HepG2 (cell line): Measurements from ENCODE around the gene GATM. TPM values are rescaled to one million over a fixed set of nuclear protein-coding genes. Genes with fewer than 3 reads are reported as not detected.

Experiments used
- ATM ChIP-seq: fragments of 450-650 bp; IDR thresholded peaks from 2 replicates; pipeline ENCODE4 v1.7.1; 2017; ENCODE audit warnings: mild to moderate bottlenecking, borderline replicate concordance
- FOXJ3 ChIP-seq: sonication (generic); formaldehyde crosslinking; IDR thresholded peaks from 2 replicates; pipeline ENCODE4 v1.4.0; 2020; ENCODE audit warnings: missing genetic modification reagents, mild to moderate bottlenecking, borderline replicate concordance
- KAT8 ChIP-seq: IDR thresholded peaks from 2 replicates; pipeline ENCODE4 v1.6.1; 2016; ENCODE audit warnings: missing genetic modification reagents, missing compliant biosample characterization
- PCBP1 ChIP-seq: fragments of 200-400 bp; formaldehyde crosslinking; IDR thresholded peaks from 2 replicates; pipeline ENCODE4 v1.6.1; 2017; ENCODE audit warnings: mild to moderate bottlenecking, low read depth, low read length, borderline replicate concordance
- PRMT3 ChIP-seq: sonication (generic); formaldehyde crosslinking; IDR thresholded peaks from 2 replicates; pipeline ENCODE4 v1.8.1; 2022; ENCODE audit warnings: low read depth, mild to moderate bottlenecking, moderate library complexity, missing genetic modification reagents, borderline replicate concordance
- TEAD3 ChIP-seq: optimal IDR thresholded peaks from 2 replicates; pipeline ENCODE3; 2016; ENCODE audit warnings: borderline replicate concordance
- ZEB1 ChIP-seq: IDR thresholded peaks from 2 replicates; pipeline ENCODE4 v1.6.1; 2012; ENCODE audit warnings: mild to moderate bottlenecking, low read depth, inconsistent platforms; ENCODE audit not compliant: insufficient replicate concordance
- ZNF460 ChIP-seq: sonication (generic); formaldehyde crosslinking; IDR thresholded peaks from 2 replicates; pipeline ENCODE4 v1.5.1; 2020; ENCODE audit warnings: missing genetic modification reagents, mild to moderate bottlenecking, borderline replicate concordance
- ZNF569 ChIP-seq: sonication (generic); formaldehyde crosslinking; IDR thresholded peaks from 2 replicates; pipeline ENCODE4 v1.5.0; 2020; ENCODE audit warnings: mild to moderate bottlenecking, missing genetic modification reagents, moderate library complexity, borderline replicate concordance
- ZSCAN21 ChIP-seq: sonication (generic); formaldehyde crosslinking; IDR thresholded peaks from 2 replicates; pipeline ENCODE4 v1.8.0; 2022; ENCODE audit warnings: mild to moderate bottlenecking, missing genetic modification reagents, moderate library complexity, borderline replicate concordance
- polyA plus RNA-seq, 8 experiments: library from polyadenylated mRNA; depleted of rRNA in 3 of 8; stranded (reverse) in 7 of 8; unstranded in 1 of 8; fragments of >200 nt; fragmentation: Illumina TruSeq in 4 of 8; extraction: Trizol in 4 of 8; gene quantifications; 2 replicates each; pipeline versions ENCODE4 v1.2.1 to v1.2.3, GENCODE V29; 2011 to 2016; ENCODE audit warnings: low read depth in 4 of 8, missing spikeins in 1 of 8, mixed read lengths in 1 of 8; ENCODE audit not compliant: insufficient read depth in 1 of 8
- total RNA-seq, 5 experiments: library from RNA; depleted of rRNA; stranded (reverse); fragments of >200 nt; fragmentation: Illumina TruSeq; extraction: Trizol; gene quantifications; 2 replicates each; pipeline ENCODE4 v1.2.3, GENCODE V29; 2016; ENCODE audit warnings: low read depth in 1 of 5
- TF ChIP-seq, protein P1 (sequence below): sonication (generic); formaldehyde crosslinking; IDR thresholded peaks from 2 replicates; pipeline ENCODE4 v1.4.0; 2020; ENCODE audit warnings: missing genetic modification reagents
- TF ChIP-seq, protein P2 (sequence below): sonication (generic); formaldehyde crosslinking; IDR thresholded peaks from 2 replicates; pipeline ENCODE4 v1.4.0; 2020; ENCODE audit warnings: missing genetic modification reagents
- TF ChIP-seq, protein P3 (sequence below): sonication (generic); formaldehyde crosslinking; conservative IDR thresholded peaks from 2 replicates; pipeline ENCODE4 v1.8.0; 2022; ENCODE audit warnings: low read depth, missing genetic modification reagents
- TF ChIP-seq, protein P4 (sequence below): sonication (generic); formaldehyde crosslinking; IDR thresholded peaks from 2 replicates; pipeline ENCODE4 v1.4.0; 2020; ENCODE audit warnings: mild to moderate bottlenecking, missing genetic modification reagents

The GATM gene
- total and polyA plus RNA-seq, 2 of the 13 experiments (the other 11 are each of a cell fraction or from before 2014, with no cell fraction given): 2.1 to 16.8 TPM

DNA sequence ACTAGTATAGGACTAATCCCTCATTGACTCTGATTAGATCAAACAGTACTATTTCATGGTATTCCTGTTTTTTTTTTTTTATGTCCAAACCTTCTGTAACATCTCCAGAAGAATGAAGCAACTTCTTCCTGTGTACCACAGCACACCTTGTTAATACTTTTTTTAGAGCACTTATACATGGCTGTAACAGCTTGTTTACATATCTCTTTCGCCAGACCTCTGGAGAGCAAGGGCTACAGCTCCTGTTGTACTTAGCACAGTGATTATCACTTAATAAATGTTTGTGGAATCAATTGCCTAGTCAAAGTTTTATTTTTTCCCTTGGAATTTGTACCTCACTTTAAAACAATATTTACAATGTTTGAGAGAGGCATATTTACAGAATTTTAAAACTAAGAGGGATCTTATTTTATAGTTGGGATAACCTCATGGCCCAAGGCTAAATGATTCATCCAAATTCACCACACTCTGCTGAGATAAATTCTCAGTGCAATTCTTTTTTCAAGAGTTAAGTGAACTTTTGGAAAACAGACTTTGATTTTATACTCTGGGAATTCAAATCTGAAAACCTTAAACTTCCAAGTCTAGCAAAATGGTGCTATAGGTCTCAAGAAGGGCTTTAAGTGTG, 9.2 kb upstream of the GATM start (continued):
- TF ChIP-seq, protein P1, sequence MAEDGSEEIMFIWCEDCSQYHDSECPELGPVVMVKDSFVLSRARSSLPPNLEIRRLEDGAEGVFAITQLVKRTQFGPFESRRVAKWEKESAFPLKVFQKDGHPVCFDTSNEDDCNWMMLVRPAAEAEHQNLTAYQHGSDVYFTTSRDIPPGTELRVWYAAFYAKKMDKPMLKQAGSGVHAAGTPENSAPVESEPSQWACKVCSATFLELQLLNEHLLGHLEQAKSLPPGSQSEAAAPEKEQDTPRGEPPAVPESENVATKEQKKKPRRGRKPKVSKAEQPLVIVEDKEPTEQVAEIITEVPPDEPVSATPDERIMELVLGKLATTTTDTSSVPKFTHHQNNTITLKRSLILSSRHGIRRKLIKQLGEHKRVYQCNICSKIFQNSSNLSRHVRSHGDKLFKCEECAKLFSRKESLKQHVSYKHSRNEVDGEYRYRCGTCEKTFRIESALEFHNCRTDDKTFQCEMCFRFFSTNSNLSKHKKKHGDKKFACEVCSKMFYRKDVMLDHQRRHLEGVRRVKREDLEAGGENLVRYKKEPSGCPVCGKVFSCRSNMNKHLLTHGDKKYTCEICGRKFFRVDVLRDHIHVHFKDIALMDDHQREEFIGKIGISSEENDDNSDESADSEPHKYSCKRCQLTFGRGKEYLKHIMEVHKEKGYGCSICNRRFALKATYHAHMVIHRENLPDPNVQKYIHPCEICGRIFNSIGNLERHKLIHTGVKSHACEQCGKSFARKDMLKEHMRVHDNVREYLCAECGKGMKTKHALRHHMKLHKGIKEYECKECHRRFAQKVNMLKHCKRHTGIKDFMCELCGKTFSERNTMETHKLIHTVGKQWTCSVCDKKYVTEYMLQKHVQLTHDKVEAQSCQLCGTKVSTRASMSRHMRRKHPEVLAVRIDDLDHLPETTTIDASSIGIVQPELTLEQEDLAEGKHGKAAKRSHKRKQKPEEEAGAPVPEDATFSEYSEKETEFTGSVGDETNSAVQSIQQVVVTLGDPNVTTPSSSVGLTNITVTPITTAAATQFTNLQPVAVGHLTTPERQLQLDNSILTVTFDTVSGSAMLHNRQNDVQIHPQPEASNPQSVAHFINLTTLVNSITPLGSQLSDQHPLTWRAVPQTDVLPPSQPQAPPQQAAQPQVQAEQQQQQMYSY (CRISPR knock-in tag): no peak
- TF ChIP-seq, protein P2, sequence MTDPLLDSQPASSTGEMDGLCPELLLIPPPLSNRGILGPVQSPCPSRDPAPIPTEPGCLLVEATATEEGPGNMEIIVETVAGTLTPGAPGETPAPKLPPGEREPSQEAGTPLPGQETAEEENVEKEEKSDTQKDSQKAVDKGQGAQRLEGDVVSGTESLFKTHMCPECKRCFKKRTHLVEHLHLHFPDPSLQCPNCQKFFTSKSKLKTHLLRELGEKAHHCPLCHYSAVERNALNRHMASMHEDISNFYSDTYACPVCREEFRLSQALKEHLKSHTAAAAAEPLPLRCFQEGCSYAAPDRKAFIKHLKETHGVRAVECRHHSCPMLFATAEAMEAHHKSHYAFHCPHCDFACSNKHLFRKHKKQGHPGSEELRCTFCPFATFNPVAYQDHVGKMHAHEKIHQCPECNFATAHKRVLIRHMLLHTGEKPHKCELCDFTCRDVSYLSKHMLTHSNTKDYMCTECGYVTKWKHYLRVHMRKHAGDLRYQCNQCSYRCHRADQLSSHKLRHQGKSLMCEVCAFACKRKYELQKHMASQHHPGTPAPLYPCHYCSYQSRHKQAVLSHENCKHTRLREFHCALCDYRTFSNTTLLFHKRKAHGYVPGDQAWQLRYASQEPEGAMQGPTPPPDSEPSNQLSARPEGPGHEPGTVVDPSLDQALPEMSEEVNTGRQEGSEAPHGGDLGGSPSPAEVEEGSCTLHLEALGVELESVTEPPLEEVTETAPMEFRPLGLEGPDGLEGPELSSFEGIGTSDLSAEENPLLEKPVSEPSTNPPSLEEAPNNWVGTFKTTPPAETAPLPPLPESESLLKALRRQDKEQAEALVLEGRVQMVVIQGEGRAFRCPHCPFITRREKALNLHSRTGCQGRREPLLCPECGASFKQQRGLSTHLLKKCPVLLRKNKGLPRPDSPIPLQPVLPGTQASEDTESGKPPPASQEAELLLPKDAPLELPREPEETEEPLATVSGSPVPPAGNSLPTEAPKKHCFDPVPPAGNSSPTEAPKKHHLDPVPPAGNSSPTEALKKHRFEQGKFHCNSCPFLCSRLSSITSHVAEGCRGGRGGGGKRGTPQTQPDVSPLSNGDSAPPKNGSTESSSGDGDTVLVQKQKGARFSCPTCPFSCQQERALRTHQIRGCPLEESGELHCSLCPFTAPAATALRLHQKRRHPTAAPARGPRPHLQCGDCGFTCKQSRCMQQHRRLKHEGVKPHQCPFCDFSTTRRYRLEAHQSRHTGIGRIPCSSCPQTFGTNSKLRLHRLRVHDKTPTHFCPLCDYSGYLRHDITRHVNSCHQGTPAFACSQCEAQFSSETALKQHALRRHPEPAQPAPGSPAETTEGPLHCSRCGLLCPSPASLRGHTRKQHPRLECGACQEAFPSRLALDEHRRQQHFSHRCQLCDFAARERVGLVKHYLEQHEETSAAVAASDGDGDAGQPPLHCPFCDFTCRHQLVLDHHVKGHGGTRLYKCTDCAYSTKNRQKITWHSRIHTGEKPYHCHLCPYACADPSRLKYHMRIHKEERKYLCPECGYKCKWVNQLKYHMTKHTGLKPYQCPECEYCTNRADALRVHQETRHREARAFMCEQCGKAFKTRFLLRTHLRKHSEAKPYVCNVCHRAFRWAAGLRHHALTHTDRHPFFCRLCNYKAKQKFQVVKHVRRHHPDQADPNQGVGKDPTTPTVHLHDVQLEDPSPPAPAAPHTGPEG (CRISPR knock-in tag): no peak
- TF ChIP-seq PRMT3 (CRISPR knock-in tag): no peak
- TF ChIP-seq ZEB1: peak; percentile 72
- no peak for TF ChIP-seq ATM
- TF ChIP-seq, protein P3, sequence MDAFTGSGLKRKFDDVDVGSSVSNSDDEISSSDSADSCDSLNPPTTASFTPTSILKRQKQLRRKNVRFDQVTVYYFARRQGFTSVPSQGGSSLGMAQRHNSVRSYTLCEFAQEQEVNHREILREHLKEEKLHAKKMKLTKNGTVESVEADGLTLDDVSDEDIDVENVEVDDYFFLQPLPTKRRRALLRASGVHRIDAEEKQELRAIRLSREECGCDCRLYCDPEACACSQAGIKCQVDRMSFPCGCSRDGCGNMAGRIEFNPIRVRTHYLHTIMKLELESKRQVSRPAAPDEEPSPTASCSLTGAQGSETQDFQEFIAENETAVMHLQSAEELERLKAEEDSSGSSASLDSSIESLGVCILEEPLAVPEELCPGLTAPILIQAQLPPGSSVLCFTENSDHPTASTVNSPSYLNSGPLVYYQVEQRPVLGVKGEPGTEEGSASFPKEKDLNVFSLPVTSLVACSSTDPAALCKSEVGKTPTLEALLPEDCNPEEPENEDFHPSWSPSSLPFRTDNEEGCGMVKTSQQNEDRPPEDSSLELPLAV (CRISPR knock-in tag): no peak
- TF ChIP-seq TEAD3: peak; percentile 66
- TF ChIP-seq FOXJ3 (CRISPR knock-in tag): peak; percentile 97
- no peak for TF ChIP-seq ZNF460
- peak; percentile 42; the same call in 1 of the 2 replicates for TF ChIP-seq KAT8 (CRISPR knock-in tag)
- TF ChIP-seq PCBP1: no peak
- TF ChIP-seq, protein P4, sequence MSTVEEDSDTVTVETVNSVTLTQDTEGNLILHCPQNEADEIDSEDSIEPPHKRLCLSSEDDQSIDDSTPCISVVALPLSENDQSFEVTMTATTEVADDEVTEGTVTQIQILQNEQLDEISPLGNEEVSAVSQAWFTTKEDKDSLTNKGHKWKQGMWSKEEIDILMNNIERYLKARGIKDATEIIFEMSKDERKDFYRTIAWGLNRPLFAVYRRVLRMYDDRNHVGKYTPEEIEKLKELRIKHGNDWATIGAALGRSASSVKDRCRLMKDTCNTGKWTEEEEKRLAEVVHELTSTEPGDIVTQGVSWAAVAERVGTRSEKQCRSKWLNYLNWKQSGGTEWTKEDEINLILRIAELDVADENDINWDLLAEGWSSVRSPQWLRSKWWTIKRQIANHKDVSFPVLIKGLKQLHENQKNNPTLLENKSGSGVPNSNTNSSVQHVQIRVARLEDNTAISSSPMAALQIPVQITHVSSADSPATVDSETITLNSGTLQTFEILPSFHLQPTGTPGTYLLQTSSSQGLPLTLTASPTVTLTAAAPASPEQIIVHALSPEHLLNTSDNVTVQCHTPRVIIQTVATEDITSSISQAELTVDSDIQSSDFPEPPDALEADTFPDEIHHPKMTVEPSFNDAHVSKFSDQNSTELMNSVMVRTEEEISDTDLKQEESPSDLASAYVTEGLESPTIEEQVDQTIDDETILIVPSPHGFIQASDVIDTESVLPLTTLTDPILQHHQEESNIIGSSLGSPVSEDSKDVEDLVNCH: no peak
- no peak for TF ChIP-seq ZNF569 (CRISPR knock-in tag)
- no peak for TF ChIP-seq ZSCAN21 (CRISPR knock-in tag)
